Mucosa of rectum (tissue), 2 donors: ENCODE data around the gene PSORS1C1.

Experiments used
- H3K27ac ChIP-seq, 2 donors: one replicate each; pipeline ENCODE4 v1.7.0; 2013; ENCODE audit warnings: inconsistent platforms in 2 of 2, low read depth in 2 of 2, low read length in 2 of 2
- H3K27me3 ChIP-seq, 2 donors: one replicate each; pipeline ENCODE4 v1.7.0; 2013; ENCODE audit warnings: low read length in 2 of 2; ENCODE audit not compliant: control insufficient read depth in 2 of 2, insufficient read depth in 2 of 2
- H3K36me3 ChIP-seq, 2 donors: one replicate each; pipeline ENCODE4 v1.7.0; 2013; ENCODE audit warnings: low read length in 2 of 2; ENCODE audit not compliant: control insufficient read depth in 2 of 2, insufficient read depth in 2 of 2
- H3K4me1 ChIP-seq, 2 donors: one replicate each; pipeline ENCODE4 v1.7.0; 2013; ENCODE audit warnings: low read length in 2 of 2, mild to moderate bottlenecking in 1 of 2; ENCODE audit not compliant: control insufficient read depth in 2 of 2, insufficient read depth in 2 of 2
- H3K4me3 ChIP-seq, 2 donors: one replicate each; pipeline ENCODE4 v1.7.0; 2013; ENCODE audit warnings: low read length in 2 of 2
- H3K9ac ChIP-seq, 2 donors: one replicate each; pipeline ENCODE4 v1.7.0; 2013; ENCODE audit warnings: low read length in 2 of 2, low read depth in 1 of 2, mild to moderate bottlenecking in 1 of 2
- H3K9me3 ChIP-seq, 2 donors: one replicate each; pipeline ENCODE4 v1.7.0; 2013; ENCODE audit warnings: low read length in 2 of 2; ENCODE audit not compliant: control insufficient read depth in 2 of 2
- donor health status: healthy.
- donor health status: Normal muscosa, but diverticular disease.

Gene PSORS1C1

GRCh38 chr6:31125586-31126363, 11.2 kb downstream of the PSORS1C1 start:
- H3K9ac ChIP-seq, result no peak overlapping the region
- H3K27ac ChIP-seq, result no peak overlapping the region
- H3K9me3 ChIP-seq, result no peaks in the 10 kb centered on the region
- H3K36me3 ChIP-seq, result no peaks in the 10 kb centered on the region
- H3K4me1 ChIP-seq, result peaks cover 3 to 13% of the 10 kb centered on the region in 2 donors
- no peak overlapping the region for H3K4me3 ChIP-seq
- H3K27me3 ChIP-seq, result no peaks in the 10 kb centered on the region

GRCh38 chr6:31126396-31127175, 12.0 kb downstream of the PSORS1C1 start:
- Histone ChIP-seq H3K4me1 (peaks cover 3 to 13% of the 10 kb centered on the region in 2 donors), H3K27me3 (no peaks in the 10 kb centered on the region), H3K36me3 (no peaks in the 10 kb centered on the region), H3K9ac (no peak overlapping the region), H3K4me3 (no peak overlapping the region), H3K27ac (no peak overlapping the region), H3K9me3 (no peaks in the 10 kb centered on the region)

- H3K36me3 ChIP-seq, result no peaks in the 10 kb centered on the region
- H3K9ac ChIP-seq, result no peak overlapping the region
- no peak overlapping the region for H3K4me3 ChIP-seq
- H3K9me3 ChIP-seq, result no peaks in the 10 kb centered on the region
- no peak overlapping the region for H3K27ac ChIP-seq
- peaks cover 3 to 7% of the 10 kb centered on the region in 2 donors for H3K4me1 ChIP-seq
- no peaks in the 10 kb centered on the region for H3K27me3 ChIP-seq
Measured at GRCh38 chr6:31128093-31128676, 13.6 kb downstream of the PSORS1C1 start.

- Histone ChIP-seq H3K36me3 (no peaks in the 10 kb centered on the region), H3K9me3 (no peaks in the 10 kb centered on the region), H3K4me1 (peaks cover 3 to 6% of the 10 kb centered on the region in 2 donors), H3K27me3 (no peaks in the 10 kb centered on the region), H3K4me3 (no peak overlapping the region), H3K27ac (no peak overlapping the region), H3K9ac (no peak overlapping the region)
Measured at GRCh38 chr6:31129130-31129529, 14.5 kb downstream of the PSORS1C1 start.

DNA sequence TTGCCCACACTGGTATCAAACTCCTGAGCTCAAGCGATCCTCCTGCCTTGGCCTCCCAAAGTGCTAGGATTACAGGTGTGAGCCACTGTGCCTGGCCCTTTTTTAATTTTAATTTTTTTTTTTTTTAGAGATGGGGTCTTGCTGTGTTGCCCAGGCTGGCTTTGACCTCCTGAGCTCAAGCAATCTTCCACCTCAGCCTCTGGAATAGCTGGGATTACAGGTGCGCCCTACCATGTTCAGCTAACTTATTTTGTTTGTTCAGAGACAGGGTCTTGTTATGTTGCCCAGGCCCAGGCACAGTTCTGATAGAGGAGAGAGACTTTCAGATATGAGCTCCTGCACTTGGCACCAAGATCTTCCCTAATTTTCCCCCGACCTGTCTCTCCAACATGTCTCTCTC, 16.2 kb downstream of the PSORS1C1 start:
- Histone ChIP-seq H3K9me3 (no peaks in the 10 kb centered on the region), H3K36me3 (no peaks in the 10 kb centered on the region), H3K27ac (no peak overlapping the region), H3K4me3 (no peak overlapping the region), H3K4me1 (peaks cover 3 to 6% of the 10 kb centered on the region in 2 donors), H3K27me3 (no peaks in the 10 kb centered on the region), H3K9ac (no peak overlapping the region)

- Histone ChIP-seq H3K4me1 (peaks cover 2 to 5% of the 10 kb centered on the region in 2 donors), H3K4me3 (no peak overlapping the region), H3K27me3 (no peaks in the 10 kb centered on the region), H3K9me3 (no peaks in the 10 kb centered on the region), H3K9ac (no peak overlapping the region), H3K36me3 (no peaks in the 10 kb centered on the region), H3K27ac (no peak overlapping the region)
Measured at GRCh38 chr6:31131595-31131994, 17.0 kb downstream of the PSORS1C1 start.

DNA sequence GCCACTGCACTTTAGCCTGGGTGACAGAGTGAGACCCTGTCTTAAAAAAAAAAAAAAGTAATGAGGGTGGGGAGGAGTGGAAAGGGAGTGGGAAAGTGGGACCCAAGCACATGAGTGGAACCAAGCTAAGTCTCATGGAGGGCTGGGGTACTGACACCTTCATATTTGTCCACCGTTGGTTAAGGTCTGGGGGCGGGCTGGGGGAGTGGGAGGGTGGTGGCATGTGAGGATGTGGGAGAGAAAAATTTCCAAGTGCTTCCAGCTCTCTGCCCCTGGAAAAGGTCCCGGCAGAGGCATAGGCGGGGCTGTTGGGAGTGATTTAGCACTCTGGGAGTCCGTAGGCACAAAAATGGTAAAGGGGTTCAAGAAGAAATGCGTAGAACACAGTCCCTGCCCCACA, 18.2 kb downstream of the PSORS1C1 start:
- H3K9ac ChIP-seq, result no peak overlapping the region
- H3K27me3 ChIP-seq, result no peaks in the 10 kb centered on the region
- no peak overlapping the region for H3K4me3 ChIP-seq
- no peaks in the 10 kb centered on the region for H3K9me3 ChIP-seq
- no peaks in the 10 kb centered on the region for H3K36me3 ChIP-seq
- H3K27ac ChIP-seq, result no peak overlapping the region
- peaks cover 3 to 4% of the 10 kb centered on the region in 2 donors for H3K4me1 ChIP-seq

DNA sequence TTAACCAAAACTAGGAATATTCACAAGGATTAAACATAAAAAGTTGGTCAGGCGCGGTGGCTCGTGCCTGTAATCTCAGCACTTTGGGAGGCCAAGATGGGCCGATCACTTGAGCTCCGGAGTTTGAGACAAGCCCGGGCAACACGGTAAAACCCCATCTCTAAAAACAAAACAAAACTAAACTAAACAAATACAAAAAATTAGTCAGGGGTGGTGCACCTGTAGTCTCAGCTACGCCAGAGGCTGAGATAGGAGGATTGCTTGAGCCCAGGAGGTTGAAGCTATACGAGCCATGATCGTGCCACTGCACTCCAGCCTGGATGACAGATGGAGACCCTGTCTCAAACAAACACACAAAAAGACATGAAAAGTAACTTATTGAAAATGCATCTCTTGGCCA, 21.1 kb downstream of the PSORS1C1 start:
- H3K36me3 ChIP-seq, result no peaks in the 10 kb centered on the region
- H3K9ac ChIP-seq, result no peak overlapping the region
- no peak overlapping the region for H3K27ac ChIP-seq
- H3K9me3 ChIP-seq, result no peaks in the 10 kb centered on the region
- peaks cover 6 to 7% of the 10 kb centered on the region in 2 donors for H3K4me1 ChIP-seq
- no peaks in the 10 kb centered on the region for H3K27me3 ChIP-seq
- no peak overlapping the region for H3K4me3 ChIP-seq

GRCh38 chr6:31138982-31139381, 24.4 kb downstream of the PSORS1C1 start, which contains the start of gene PSORS1C2:
Gene PSORS1C2 (minus strand): TSS chr6:31139066. CDS start chr6:31139026, 40 bp downstream.
- Histone ChIP-seq H3K9me3 (no peaks in the 10 kb centered on the region), H3K4me3 (peak within 1 kb of the TSS in 1 of 2 donors; percentile 69), H3K4me1 (peaks cover 9 to 22% of the 10 kb centered on the region in 2 donors), H3K27me3 (no peaks in the 10 kb centered on the region), H3K9ac (peak within 1 kb of the TSS in 1 of 2 donors; percentile 67), H3K27ac (no peak within 1 kb of the TSS), H3K36me3 (peaks cover 3 to 6% of the 10 kb centered on the region in 2 donors)

DNA sequence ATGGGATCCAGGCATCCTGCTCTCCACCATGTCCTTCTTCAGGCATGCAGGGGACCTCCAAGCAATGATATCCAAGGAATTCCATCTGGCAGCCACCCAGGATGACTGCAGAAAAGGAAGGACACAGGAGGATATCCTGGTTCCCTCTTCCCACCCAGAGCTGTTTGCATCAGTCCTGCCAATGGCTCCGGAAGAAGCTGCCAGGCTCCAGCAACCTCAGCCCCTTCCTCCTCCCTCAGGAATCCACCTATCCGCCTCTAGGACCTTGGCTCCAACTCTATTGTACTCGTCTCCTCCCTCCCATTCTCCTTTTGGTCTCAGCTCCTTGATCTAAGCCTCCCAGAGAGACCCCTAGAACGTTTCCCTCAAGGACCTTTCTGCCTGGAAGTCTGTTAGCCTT, 25.0 kb downstream of the PSORS1C1 start:
- Histone ChIP-seq H3K27ac (no peak overlapping the region), H3K9me3 (no peaks in the 10 kb centered on the region), H3K4me3 (no peak overlapping the region), H3K9ac (no peak overlapping the region), H3K27me3 (no peaks in the 10 kb centered on the region), H3K4me1 (peaks cover 15 to 28% of the 10 kb centered on the region in 2 donors), H3K36me3 (peaks cover 3 to 6% of the 10 kb centered on the region in 2 donors)
